Upper lobe of left lung (tissue), 4 donors: ENCODE data around the gene NR5A1.

Experiments
- CTCF ChIP-seq, 6 experiments: fragments of 450-650 bp in 4 of 6; fragments of 200-600 bp in 2 of 6; sonication (generic) in 2 of 6; IDR thresholded peaks; one replicate each; pipeline ENCODE4 v1.5.1; 2016 to 2019; ENCODE audit warnings: antibody characterized with exemption in 6 of 6
- EP300 ChIP-seq, 4 donors: sonication (generic); formaldehyde crosslinking; IDR thresholded peaks; one replicate each; pipeline ENCODE4 v1.5.1; 2017; ENCODE audit warnings: antibody characterized with exemption in 4 of 4, control low read depth in 2 of 4
- POLR2A ChIP-seq, 4 donors: fragments of 450-650 bp; IDR thresholded peaks; one replicate each; pipeline ENCODE4 v1.5.1; 2016 to 2017; ENCODE audit warnings: antibody characterized with exemption in 4 of 4, mild to moderate bottlenecking in 2 of 4

- TF ChIP-seq CTCF (IDR thresholded peaks at IDR 0.05) (no peak), EP300 (IDR thresholded peaks at IDR 0.05) (no peak), POLR2A (IDR thresholded peaks at IDR 0.05) (no peak)
These were observed 10.9 kb upstream of the NR5A1 start for GRCh38 chr9:124518116-124518515.
